HepG2 (cell line): Measurements from ENCODE around the gene HCFC1R1. TPM values are rescaled to one million over a fixed set of nuclear protein-coding genes. Genes with fewer than 3 reads are reported as not detected.

Experiments
- AKNA ChIP-seq: sonication (generic); formaldehyde crosslinking; IDR thresholded peaks from 2 replicates; pipeline ENCODE4 v1.4.0; 2020; ENCODE audit warnings: missing genetic modification reagents, borderline replicate concordance
- CREM ChIP-seq, 2 experiments: sonication (generic) in 1 of 2; formaldehyde crosslinking in 1 of 2; IDR thresholded peaks; 2 replicates each; pipeline versions ENCODE4 v1.4.0 to v1.6.1; 2016 to 2020; ENCODE audit warnings: antibody characterized with exemption in 1 of 2, mild to moderate bottlenecking in 1 of 2, missing genetic modification reagents in 1 of 2
- DMAP1 ChIP-seq: IDR thresholded peaks from 2 replicates; pipeline ENCODE4 v1.6.1; 2016
- EED ChIP-seq: sonication (generic); formaldehyde crosslinking; IDR thresholded peaks from 2 replicates; pipeline ENCODE4 v1.5.0; 2020; ENCODE audit warnings: mild to moderate bottlenecking, missing genetic modification reagents
- ELF1 ChIP-seq: sonication (generic); formaldehyde crosslinking; IDR thresholded peaks from 2 replicates; pipeline ENCODE4 v1.4.0; 2020; ENCODE audit warnings: missing genetic modification reagents
- HDAC2 ChIP-seq: sonication (generic); formaldehyde crosslinking; IDR thresholded peaks from 2 replicates; pipeline ENCODE4 v1.4.0; 2020; ENCODE audit warnings: missing genetic modification reagents
- HES4 ChIP-seq: sonication (generic); formaldehyde crosslinking; IDR thresholded peaks from 2 replicates; pipeline ENCODE4 v1.9.0; 2021; ENCODE audit warnings: mild to moderate bottlenecking, missing genetic modification reagents, borderline replicate concordance
- HOXA5 ChIP-seq: sonication (generic); formaldehyde crosslinking; IDR thresholded peaks from 2 replicates; pipeline ENCODE4 v1.4.0; 2020; ENCODE audit warnings: missing genetic modification reagents
- PATZ1 ChIP-seq: sonication (generic); formaldehyde crosslinking; IDR thresholded peaks from 2 replicates; pipeline ENCODE4 v1.4.0; 2020; ENCODE audit warnings: missing genetic modification reagents
- POGK ChIP-seq: sonication (generic); formaldehyde crosslinking; conservative IDR thresholded peaks from 2 replicates; pipeline ENCODE4 v1.8.0; 2022; ENCODE audit warnings: mild to moderate bottlenecking, moderate library complexity, missing genetic modification reagents
- POLR2G ChIP-seq: fragments of 200-400 bp; formaldehyde crosslinking; IDR thresholded peaks from 2 replicates; pipeline ENCODE4 v1.6.1; 2018; ENCODE audit warnings: mild to moderate bottlenecking, low read depth, low read length, moderate library complexity
- SETDB1 ChIP-seq: sonication (generic); formaldehyde crosslinking; IDR thresholded peaks from 2 replicates; pipeline ENCODE4 v1.5.1; 2020; ENCODE audit warnings: missing genetic modification reagents, mild to moderate bottlenecking, borderline replicate concordance
- SRF ChIP-seq: IDR thresholded peaks from 2 replicates; pipeline ENCODE4 v1.6.1; 2011; ENCODE audit warnings: mild to moderate bottlenecking, low read depth, low read length, moderate library complexity
- TRAFD1 ChIP-seq: sonication (generic); formaldehyde crosslinking; IDR thresholded peaks from 2 replicates; pipeline ENCODE4 v1.5.1; 2020; ENCODE audit warnings: missing genetic modification reagents, mild to moderate bottlenecking, borderline replicate concordance
- ZNF143 ChIP-seq: sonication (generic); formaldehyde crosslinking; IDR thresholded peaks from 2 replicates; pipeline ENCODE4 v1.4.0; 2020; ENCODE audit warnings: missing genetic modification reagents
- ZNF543 ChIP-seq: sonication (generic); formaldehyde crosslinking; IDR thresholded peaks from 2 replicates; pipeline ENCODE4 v1.4.0; 2020; ENCODE audit warnings: mild to moderate bottlenecking, missing genetic modification reagents
- ZNF598 ChIP-seq: sonication (generic); formaldehyde crosslinking; IDR thresholded peaks from 2 replicates; pipeline ENCODE4 v1.5.1; 2020; ENCODE audit warnings: mild to moderate bottlenecking, missing genetic modification reagents, borderline replicate concordance
- ZNF746 ChIP-seq: sonication (generic); formaldehyde crosslinking; IDR thresholded peaks from 2 replicates; pipeline ENCODE4 v1.8.0; 2022; ENCODE audit warnings: mild to moderate bottlenecking, missing genetic modification reagents
- ZNF776 ChIP-seq: sonication (generic); formaldehyde crosslinking; IDR thresholded peaks from 2 replicates; pipeline ENCODE4 v1.4.0; 2020; ENCODE audit warnings: mild to moderate bottlenecking, missing genetic modification reagents
- polyA plus RNA-seq, 8 experiments: library from polyadenylated mRNA; depleted of rRNA in 3 of 8; stranded (reverse) in 7 of 8; unstranded in 1 of 8; fragments of >200 nt; fragmentation: Illumina TruSeq in 4 of 8; extraction: Trizol in 4 of 8; gene quantifications; 2 replicates each; pipeline versions ENCODE4 v1.2.1 to v1.2.3, GENCODE V29; 2011 to 2016; ENCODE audit warnings: low read depth in 4 of 8, missing spikeins in 1 of 8, mixed read lengths in 1 of 8; ENCODE audit not compliant: insufficient read depth in 1 of 8
- total RNA-seq, 5 experiments: library from RNA; depleted of rRNA; stranded (reverse); fragments of >200 nt; fragmentation: Illumina TruSeq; extraction: Trizol; gene quantifications; 2 replicates each; pipeline ENCODE4 v1.2.3, GENCODE V29; 2016; ENCODE audit warnings: low read depth in 1 of 5

The HCFC1R1 gene
- total and polyA plus RNA-seq, 2 of the 13 experiments (the other 11 are each of a cell fraction or from before 2014, with no cell fraction given), result 13.8 to 16.1 TPM

- TF ChIP-seq AKNA (no peak), CREM (IDR thresholded peaks at IDR 0.05) (no peak), CREM (CRISPR knock-in tag; IDR thresholded peaks at IDR 0.05) (no peak), TRAFD1 (no peak), DMAP1 (CRISPR knock-in tag) (peak; percentile 61), SRF (no peak), EED (CRISPR knock-in tag) (peak; percentile 83; the same call in 1 of the 2 replicates), HES4 (CRISPR knock-in tag) (0 out of 2 replicates have a peak, but pooled peaks have one; percentile 17), ZNF746 (CRISPR knock-in tag) (no peak; the same call in 1 of the 2 replicates), ELF1 (CRISPR knock-in tag) (peak; percentile 51; the same call in 1 of the 2 replicates), ZNF598 (CRISPR knock-in tag) (peak; percentile 65; the same call in 1 of the 2 replicates), POLR2G (peak; percentile 72), ZNF776 (CRISPR knock-in tag) (0 out of 2 replicates have a peak, but pooled peaks have one; percentile 31), PATZ1 (peak; percentile 92), SETDB1 (no peak), ZNF143 (CRISPR knock-in tag) (no peak), POGK (no peak), HOXA5 (CRISPR knock-in tag) (peak; percentile 72; the same call in 1 of the 2 replicates), HDAC2 (CRISPR knock-in tag) (no peak), ZNF543 (CRISPR knock-in tag) (peak; percentile 70; the same call in 1 of the 2 replicates)
Measured at GRCh38 chr16:3059041-3059722, 35.4 kb upstream of the HCFC1R1 start (continued).
